22Rv1 (cell line): ENCODE results near the gene SLC9A7.
A peak's percentile ranks its signal among the peaks of the same experiment; 100 is the strongest.
"Not testable (repeated sequence)": the region's sequence is repeated elsewhere in the genome, so short reads cannot be mapped to it uniquely, and the experiment has no call there.

Source experiments
- H3K27ac ChIP-seq: fragments of 450-650 bp; 2 replicates; pipeline ENCODE4 v1.5.1; 2017
- CTCF ChIP-seq: fragments of 450-650 bp; IDR thresholded peaks from 2 replicates; pipeline ENCODE4 v1.5.1; 2017; ENCODE audit warnings: mild to moderate bottlenecking
- ZFX ChIP-seq: fragments of 450-650 bp; IDR thresholded peaks from 2 replicates; pipeline ENCODE4 v1.6.1; 2017; ENCODE audit warnings: antibody characterized with exemption, borderline replicate concordance

Gene SLC9A7

GRCh38 chrX:46791927-46792809 lies 33.2 kb upstream of the SLC9A7 start:
- no peak for TF ChIP-seq CTCF
- no peak for TF ChIP-seq ZFX
- H3K27ac ChIP-seq = peak overlapping the region; percentile 53

GRCh38 chrX:46788902-46789301 lies 30.0 kb upstream of the SLC9A7 start:
- H3K27ac ChIP-seq = no peak overlapping the region
- no peak for TF ChIP-seq ZFX
- no peak for TF ChIP-seq CTCF

- H3K27ac ChIP-seq = not testable (repeated sequence)
Observed at GRCh38 chrX:46784437-46784836, 25.5 kb upstream of the SLC9A7 start.

GRCh38 chrX:46782034-46782433 lies 23.1 kb upstream of the SLC9A7 start:
- no peak for TF ChIP-seq CTCF
- no peak for TF ChIP-seq ZFX
- no peak overlapping the region for H3K27ac ChIP-seq

- TF ChIP-seq CTCF = no peak
- no peak for TF ChIP-seq ZFX
- H3K27ac ChIP-seq = no peak overlapping the region
Observed at GRCh38 chrX:46777971-46778810, 19.3 kb upstream of the SLC9A7 start.

- no peak for TF ChIP-seq ZFX
- no peak for TF ChIP-seq CTCF
- H3K27ac ChIP-seq = no peak overlapping the region
Observed at GRCh38 chrX:46770817-46771163, 11.9 kb upstream of the SLC9A7 start.

- TF ChIP-seq CTCF = no peak
- TF ChIP-seq ZFX = no peak
- no peak overlapping the region for H3K27ac ChIP-seq
Observed at GRCh38 chrX:46770000-46770816, 11.3 kb upstream of the SLC9A7 start.
